ENCODE measurements around the gene SYNE1. TPM values are rescaled to one million over a fixed set of nuclear protein-coding genes. Genes with fewer than 3 reads are reported as not detected.

The SYNE1 gene
- total RNA-seq, 1 experiment from 2014 or later: 2.5 TPM

DNA sequence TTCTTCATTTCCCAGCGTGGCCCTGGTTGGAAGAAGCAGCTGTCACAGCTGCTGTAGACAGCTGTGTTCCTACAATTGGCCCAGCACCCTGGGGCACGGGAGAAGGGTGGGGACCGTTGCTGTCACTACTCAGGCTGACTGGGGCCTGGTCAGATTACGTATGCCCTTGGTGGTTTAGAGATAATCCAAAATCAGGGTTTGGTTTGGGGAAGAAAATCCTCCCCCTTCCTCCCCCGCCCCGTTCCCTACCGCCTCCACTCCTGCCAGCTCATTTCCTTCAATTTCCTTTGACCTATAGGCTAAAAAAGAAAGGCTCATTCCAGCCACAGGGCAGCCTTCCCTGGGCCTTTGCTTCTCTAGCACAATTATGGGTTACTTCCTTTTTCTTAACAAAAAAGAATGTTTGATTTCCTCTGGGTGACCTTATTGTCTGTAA lies 537.0 kb downstream of the SYNE1 start:
- Histone ChIP-seq H3K4me3 (ENCODE audit: insufficient read depth, low read depth, low read length) (no peak overlapping the region), H3K27me3 (ENCODE audit: control insufficient read depth, insufficient read depth, low read length) (no peaks in the 10 kb centered on the region), H3K36me3 (replicated peaks; ENCODE audit: control insufficient read depth, insufficient read depth, low read length) (no peaks in the 10 kb centered on the region)
- DNase-seq: no peak

DNA sequence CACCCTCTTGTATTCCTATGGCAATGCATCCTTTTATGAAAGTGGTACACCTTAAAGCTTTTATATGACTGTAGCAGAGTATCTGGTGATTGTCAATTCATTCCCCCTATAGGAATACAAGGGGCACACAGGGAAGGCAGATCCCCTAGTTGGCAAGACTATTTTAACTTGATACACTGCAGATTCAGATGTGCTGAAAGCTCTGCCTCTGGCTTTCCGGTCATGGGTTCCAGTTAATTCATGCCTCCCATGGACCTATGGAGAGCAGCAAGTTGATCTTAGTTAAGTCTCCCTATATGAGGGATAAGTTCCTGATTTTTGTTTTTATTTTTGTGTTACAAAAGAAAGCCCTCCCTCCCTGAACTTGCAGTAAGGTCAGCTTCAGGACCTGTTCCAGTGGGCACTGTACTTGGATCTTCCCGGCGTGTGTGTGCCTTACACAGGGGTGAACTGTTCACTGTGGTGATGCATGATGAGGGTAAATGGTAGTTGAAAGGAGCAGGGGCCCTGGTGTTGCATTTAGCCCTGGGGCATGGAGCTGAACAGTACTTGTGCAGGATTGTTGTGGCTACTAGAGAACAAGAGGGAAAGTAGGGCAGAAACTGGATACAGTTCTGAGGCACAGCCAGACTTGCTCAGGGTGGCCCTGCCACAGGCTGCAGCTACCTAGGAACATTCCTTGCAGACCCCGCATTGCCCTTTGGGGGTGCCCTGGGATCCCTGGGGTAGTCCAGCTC lies 537.5 kb downstream of the SYNE1 start:
- no peak for DNase-seq
- Histone ChIP-seq H3K27me3 (ENCODE audit: control insufficient read depth, insufficient read depth, low read length) (no peaks in the 10 kb centered on the region), H3K36me3 (replicated peaks; ENCODE audit: control insufficient read depth, insufficient read depth, low read length) (no peaks in the 10 kb centered on the region), H3K4me3 (ENCODE audit: insufficient read depth, low read depth, low read length) (no peak overlapping the region)

DNA sequence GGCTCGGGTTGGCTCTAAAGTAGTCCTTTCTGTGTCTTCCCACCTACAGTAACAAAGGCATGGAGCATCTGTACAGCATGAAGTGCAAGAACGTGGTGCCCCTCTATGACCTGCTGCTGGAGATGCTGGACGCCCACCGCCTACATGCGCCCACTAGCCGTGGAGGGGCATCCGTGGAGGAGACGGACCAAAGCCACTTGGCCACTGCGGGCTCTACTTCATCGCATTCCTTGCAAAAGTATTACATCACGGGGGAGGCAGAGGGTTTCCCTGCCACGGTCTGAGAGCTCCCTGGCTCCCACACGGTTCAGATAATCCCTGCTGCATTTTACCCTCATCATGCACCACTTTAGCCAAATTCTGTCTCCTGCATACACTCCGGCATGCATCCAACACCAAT lies 538.5 kb downstream of the SYNE1 start:
- no peak for DNase-seq
- Histone ChIP-seq H3K36me3 (replicated peaks; ENCODE audit: control insufficient read depth, insufficient read depth, low read length) (no peaks in the 10 kb centered on the region), H3K27me3 (ENCODE audit: control insufficient read depth, insufficient read depth, low read length) (no peaks in the 10 kb centered on the region), H3K4me3 (ENCODE audit: insufficient read depth, low read depth, low read length) (no peak overlapping the region)

DNA sequence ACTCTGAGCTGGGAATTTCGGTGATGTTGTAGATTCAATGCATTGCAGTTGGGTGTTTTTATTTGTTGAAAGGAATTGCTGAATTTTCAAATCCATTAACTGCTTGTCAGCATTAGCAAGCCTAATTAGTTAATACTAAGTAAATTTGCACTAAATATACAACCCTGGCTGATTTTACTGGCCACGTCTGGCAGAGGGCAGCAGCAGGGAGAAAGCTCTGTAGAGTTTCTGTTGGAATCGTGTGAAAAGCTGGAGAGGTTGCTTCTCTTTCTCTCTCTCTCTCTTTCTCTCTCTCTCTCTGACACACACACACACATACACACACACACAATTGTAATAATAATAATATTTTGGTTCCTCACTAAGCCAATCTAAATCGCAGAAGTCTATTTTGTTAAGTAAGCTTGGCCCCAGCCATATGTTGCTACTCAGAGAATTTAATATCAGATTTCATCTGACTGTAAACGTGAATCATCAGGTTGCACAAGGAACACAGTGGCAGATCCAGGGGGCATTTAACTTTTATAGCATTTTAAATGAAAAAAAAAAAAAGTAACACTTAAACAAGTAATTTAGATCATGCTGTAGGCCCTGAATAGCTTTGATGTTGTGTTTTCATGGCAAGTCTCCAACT lies 540.2 kb downstream of the SYNE1 start:
- DNase-seq: no peak
- H3K27me3 ChIP-seq (ENCODE audit: control insufficient read depth, insufficient read depth, low read length): no peaks in the 10 kb centered on the region
- no peak overlapping the region for H3K4me3 ChIP-seq (ENCODE audit: insufficient read depth, low read depth, low read length)
- no peaks in the 10 kb centered on the region for H3K36me3 ChIP-seq (replicated peaks; ENCODE audit: control insufficient read depth, insufficient read depth, low read length)

DNA sequence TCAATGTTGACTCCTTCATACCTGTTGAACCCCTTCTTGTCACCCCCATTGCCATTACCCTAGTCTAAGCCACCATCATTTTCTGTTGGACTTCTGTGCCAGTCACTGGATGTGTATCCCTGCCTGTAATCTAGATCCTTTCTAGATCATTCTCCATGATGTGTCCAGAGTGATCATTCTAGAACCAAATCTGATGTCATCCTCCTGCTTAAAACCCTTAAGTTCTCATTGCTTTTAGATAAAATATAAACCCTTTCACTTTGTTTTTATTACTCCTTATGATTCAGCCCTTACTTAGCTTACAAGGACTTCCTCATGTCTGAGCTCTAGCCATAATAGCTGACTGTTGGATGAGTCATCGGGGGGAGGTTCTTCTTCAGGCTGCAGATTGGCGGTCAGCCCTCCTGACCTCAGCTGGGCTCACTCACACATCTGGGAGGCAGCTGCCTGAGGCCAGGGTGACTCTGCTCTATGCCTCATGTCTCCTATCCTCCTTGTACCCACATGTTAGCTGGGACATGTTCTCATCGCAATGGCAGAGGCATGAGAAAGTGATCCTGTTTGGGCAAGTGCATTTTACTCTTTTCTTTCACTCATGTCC lies 542.1 kb downstream of the SYNE1 start:
- H3K27me3 ChIP-seq (ENCODE audit: control insufficient read depth, insufficient read depth, low read length): no peaks in the 10 kb centered on the region
- no peak for DNase-seq
- H3K4me3 ChIP-seq (ENCODE audit: insufficient read depth, low read depth, low read length): no peak overlapping the region
- no peaks in the 10 kb centered on the region for H3K36me3 ChIP-seq (replicated peaks; ENCODE audit: control insufficient read depth, insufficient read depth, low read length)

DNA sequence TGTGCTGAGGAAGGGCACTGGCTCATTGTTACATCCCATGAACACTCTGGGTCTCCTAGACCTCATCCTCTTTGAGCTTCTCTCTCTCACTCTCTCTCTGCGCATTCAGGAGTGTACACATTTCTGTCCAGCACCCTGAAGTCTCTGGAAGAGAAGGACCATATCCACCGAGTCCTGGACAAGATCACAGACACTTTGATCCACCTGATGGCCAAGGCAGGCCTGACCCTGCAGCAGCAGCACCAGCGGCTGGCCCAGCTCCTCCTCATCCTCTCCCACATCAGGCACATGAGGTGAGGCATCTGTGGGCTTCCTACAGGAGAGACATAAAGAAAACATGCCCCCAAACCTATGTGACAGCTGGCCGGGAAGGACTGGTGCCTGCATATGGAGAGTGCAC lies 542.9 kb downstream of the SYNE1 start:
- Histone ChIP-seq H3K36me3 (replicated peaks; ENCODE audit: control insufficient read depth, insufficient read depth, low read length) (no peaks in the 10 kb centered on the region), H3K4me3 (ENCODE audit: insufficient read depth, low read depth, low read length) (no peak overlapping the region), H3K27me3 (ENCODE audit: control insufficient read depth, insufficient read depth, low read length) (no peaks in the 10 kb centered on the region)
- DNase-seq: no peak

DNA sequence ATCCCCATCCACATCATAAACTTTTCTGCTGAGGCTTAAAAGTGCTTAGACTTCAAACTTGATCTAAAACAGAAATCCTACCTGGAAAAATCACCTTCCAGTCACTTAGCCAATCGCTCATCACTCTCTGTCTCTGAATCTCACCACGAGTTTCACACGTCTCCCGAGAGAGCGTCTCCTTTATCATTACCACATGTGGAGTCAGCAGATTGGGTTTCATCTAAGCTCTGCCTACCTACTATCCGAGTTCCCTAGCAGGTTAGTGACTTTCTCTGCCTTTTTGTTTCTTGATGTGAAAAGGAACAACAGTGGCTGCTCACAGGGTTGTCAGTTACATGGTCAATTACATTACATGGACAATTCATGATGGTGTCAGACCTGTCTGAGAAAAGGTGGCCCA lies 543.5 kb downstream of the SYNE1 start:
- no peak for DNase-seq
- Histone ChIP-seq H3K27me3 (ENCODE audit: control insufficient read depth, insufficient read depth, low read length) (no peaks in the 10 kb centered on the region), H3K4me3 (ENCODE audit: insufficient read depth, low read depth, low read length) (no peak overlapping the region), H3K36me3 (replicated peaks; ENCODE audit: control insufficient read depth, insufficient read depth, low read length) (no peaks in the 10 kb centered on the region)

DNA sequence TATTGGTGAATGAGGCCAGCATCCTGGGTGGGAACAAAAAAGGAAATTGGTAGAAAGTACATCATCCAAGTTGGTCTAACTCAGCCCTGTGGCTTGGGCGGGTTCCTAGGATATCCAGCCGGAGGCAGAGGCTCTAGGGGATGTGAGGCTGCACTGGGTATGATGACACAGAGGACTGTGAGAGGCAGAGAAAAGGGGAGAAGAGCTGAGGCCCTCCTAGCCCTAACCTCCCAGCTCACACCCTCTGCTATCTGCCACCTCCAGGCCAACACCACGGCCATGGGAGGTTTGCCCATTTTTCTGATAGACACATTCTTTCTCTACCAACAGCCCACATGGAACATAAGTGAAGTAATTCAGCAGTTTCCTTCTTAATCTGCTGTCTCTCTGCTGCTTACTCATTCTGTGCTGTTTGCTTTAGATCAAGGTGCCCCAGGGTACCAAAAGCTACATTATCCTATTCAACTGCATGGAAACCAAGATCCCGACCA lies 545.3 kb downstream of the SYNE1 start:
- H3K36me3 ChIP-seq (replicated peaks; ENCODE audit: control insufficient read depth, insufficient read depth, low read length): no peaks in the 10 kb centered on the region
- no peaks in the 10 kb centered on the region for H3K27me3 ChIP-seq (ENCODE audit: control insufficient read depth, insufficient read depth, low read length)
- H3K4me3 ChIP-seq (ENCODE audit: insufficient read depth, low read depth, low read length): no peak overlapping the region
- DNase-seq: no peak

DNA sequence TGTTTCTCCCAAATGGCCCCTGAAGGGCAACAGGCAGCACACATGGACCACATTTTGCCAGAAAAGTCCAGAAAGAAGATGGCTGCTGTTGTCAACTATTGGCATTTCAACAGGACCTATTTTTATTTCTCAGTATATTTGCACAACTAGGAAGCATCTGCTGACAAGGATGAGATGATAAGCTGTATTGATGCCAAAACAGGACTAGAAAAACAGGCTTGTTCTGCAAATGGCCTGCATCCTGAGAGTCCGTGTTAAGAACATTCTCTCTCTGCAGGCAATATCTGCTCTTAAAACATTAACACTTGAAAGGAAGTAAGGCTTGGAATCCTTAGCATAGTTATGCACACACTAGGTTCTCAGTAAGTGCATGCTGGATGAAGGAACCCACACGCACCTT lies 546.0 kb downstream of the SYNE1 start:
- no peaks in the 10 kb centered on the region for H3K36me3 ChIP-seq (replicated peaks; ENCODE audit: control insufficient read depth, insufficient read depth, low read length)

DNA sequence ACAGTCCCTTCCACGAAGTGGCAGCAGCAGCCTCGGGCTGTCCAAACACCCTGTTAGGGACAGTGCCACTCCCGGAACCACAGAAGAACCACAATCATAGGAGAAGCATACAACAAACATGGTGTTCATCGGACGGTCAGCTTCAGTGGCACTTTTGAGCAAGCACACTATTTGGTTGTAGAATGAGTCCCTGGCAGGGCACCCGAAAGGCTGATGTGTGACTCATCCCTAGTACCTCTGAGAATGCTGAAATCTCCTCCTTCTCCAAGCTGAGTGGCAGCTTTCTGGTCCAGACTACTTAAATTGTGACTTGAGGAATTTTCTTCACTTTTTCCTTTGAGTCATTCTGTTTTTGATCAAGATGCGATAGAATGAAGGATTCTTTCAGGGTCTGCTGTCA lies 547.2 kb downstream of the SYNE1 start:
- Histone ChIP-seq H3K4me3 (ENCODE audit: insufficient read depth, low read depth, low read length) (no peak overlapping the region), H3K27me3 (ENCODE audit: control insufficient read depth, insufficient read depth, low read length) (no peaks in the 10 kb centered on the region), H3K36me3 (replicated peaks; ENCODE audit: control insufficient read depth, insufficient read depth, low read length) (no peaks in the 10 kb centered on the region)
- no peak for DNase-seq

More for the DNA sequence above, 546.0 kb downstream of the SYNE1 start:
- Histone ChIP-seq H3K4me3 (ENCODE audit: insufficient read depth, low read depth, low read length) (no peak overlapping the region), H3K27me3 (ENCODE audit: control insufficient read depth, insufficient read depth, low read length) (no peaks in the 10 kb centered on the region)
- no peak for DNase-seq

DNA sequence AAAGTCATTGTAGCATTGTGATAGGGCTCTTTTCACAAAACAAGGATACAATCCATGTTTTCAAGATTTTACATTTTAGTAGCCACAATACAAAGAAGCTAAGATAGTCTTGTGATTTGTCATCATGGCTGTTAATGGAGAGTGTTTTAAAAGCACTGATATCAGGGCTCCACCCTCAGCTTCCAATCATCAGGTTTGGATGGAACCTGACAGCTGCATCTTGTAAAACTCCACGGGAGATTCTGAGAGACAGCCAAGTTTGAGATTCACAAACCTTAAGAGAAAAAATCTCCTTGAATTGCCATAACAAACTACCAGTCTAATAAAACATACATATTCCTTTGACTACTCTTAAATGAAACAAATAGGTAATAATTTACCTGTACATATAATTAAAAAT lies 549.5 kb downstream of the SYNE1 start:
- H3K4me3 ChIP-seq (ENCODE audit: insufficient read depth, low read depth, low read length): no peak overlapping the region
- DNase-seq: no peak

DNA sequence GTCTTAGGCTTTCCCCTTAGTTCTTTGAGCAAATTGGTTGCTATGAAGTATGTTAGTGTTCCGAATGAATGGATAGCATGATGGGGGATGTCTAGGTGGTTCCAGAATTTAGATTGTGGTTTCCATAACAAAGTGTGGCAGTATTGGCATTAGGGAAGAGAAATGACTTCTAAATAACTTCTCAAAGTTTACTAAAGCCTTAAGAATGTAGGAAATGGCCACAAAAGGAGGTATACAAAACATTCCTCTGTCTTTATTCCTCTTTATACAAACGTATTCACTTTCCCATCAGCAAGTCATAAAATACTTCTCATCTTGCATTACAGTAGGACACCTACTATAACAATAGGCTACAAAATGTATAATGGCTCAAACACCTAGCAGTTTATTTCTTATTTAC lies 550.1 kb downstream of the SYNE1 start:
- Histone ChIP-seq H3K36me3 (replicated peaks; ENCODE audit: control insufficient read depth, insufficient read depth, low read length) (no peaks in the 10 kb centered on the region), H3K27me3 (ENCODE audit: control insufficient read depth, insufficient read depth, low read length) (no peaks in the 10 kb centered on the region), H3K4me3 (ENCODE audit: insufficient read depth, low read depth, low read length) (no peak overlapping the region)
- DNase-seq: no peak

More for the DNA sequence above, 549.5 kb downstream of the SYNE1 start:
- H3K36me3 ChIP-seq (replicated peaks; ENCODE audit: control insufficient read depth, insufficient read depth, low read length): no peaks in the 10 kb centered on the region
- H3K27me3 ChIP-seq (ENCODE audit: control insufficient read depth, insufficient read depth, low read length): no peaks in the 10 kb centered on the region

DNA sequence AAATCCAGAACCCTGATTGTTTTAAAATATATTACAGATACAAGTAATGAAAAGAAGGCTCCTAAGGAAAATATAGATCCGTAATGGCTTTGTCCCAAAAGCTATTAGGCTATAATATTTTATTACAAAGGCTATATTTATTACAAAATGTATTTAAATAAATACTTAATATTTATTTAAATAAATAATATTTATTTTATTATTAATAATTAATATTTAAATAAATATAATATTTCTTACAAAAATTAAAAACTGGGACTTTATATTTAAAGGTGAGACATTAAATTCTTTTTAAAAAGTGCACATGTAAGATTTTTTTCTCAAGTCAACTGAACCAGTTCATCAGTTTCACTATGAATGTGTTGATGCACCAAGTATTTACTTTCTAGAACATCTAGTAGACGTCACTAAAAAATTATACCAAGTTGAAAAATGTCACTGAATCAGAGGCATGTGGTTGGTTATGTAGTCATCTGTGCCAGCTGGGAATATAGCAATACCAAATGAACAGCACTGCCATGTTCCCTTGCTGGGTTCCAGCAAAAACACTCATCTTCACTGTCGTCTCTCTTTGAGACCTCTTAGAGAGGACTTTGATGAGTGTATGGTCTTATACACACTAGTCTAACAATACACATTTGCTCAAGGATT lies 550.8 kb downstream of the SYNE1 start:
- DNase-seq: no peak
- Histone ChIP-seq H3K27me3 (ENCODE audit: control insufficient read depth, insufficient read depth, low read length) (no peaks in the 10 kb centered on the region), H3K36me3 (replicated peaks; ENCODE audit: control insufficient read depth, insufficient read depth, low read length) (no peaks in the 10 kb centered on the region), H3K4me3 (ENCODE audit: insufficient read depth, low read depth, low read length) (no peak overlapping the region)

DNA sequence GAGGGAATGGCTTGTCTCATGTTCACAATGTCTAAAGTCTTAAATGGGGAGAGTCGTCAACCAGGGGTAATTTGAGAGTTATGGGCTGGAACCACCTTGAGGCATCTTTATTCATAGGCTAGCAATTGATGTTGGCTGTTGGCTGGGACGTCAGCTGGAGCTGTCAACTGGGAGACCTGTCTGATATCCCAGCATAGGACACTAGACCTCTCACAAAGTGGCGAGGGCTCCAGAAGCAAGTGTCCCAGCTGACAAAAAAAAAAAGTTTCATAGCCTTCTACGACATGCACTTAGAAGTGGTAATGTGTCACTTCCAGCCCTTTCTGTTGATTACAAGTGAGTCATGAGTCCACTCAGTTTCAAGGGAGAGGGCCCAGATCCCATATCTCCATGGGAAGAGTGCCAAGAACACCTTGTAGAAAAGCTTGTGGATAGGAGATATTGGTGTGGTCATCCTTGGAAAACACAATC lies 551.7 kb downstream of the SYNE1 start:
- no peaks in the 10 kb centered on the region for H3K36me3 ChIP-seq (replicated peaks; ENCODE audit: control insufficient read depth, insufficient read depth, low read length)
- no peak for DNase-seq
- H3K4me3 ChIP-seq (ENCODE audit: insufficient read depth, low read depth, low read length): no peak overlapping the region
- no peaks in the 10 kb centered on the region for H3K27me3 ChIP-seq (ENCODE audit: control insufficient read depth, insufficient read depth, low read length)
